GOT3 (cell line): ENCODE measurements around the gene DAZAP1.
"Not testable (repeated sequence)": the region's sequence is repeated elsewhere in the genome, so short reads cannot be mapped to it uniquely, and the experiment has no call there.

Source experiments
- DNase-seq: peaks from one replicate; lab custom pipeline; 2025; ENCODE audit warnings: mixed read lengths; lab: John Stamatoyannopoulos, UW

DAZAP1 gene

DNA sequence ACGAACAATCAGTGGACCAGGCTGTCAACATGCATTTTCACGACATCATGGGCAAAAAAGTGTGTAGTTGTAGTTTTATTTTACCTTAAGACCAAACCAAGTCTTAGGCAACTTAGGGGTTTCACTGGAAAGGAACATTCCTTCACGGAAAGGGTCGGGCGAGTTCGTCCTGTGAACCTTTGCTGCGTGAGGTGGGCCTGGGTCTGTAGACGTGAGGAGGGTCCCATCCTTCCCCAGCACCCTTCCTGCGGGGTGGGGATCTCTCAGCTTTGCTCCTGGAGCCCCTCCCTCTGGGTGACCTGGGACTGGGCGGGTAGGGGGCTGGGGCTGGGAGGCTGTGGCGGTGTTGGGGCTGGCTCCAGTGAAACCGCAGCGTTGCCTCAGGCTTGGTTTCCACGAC, 18.5 kb downstream of the DAZAP1 start:
- no peak for DNase-seq

DNA sequence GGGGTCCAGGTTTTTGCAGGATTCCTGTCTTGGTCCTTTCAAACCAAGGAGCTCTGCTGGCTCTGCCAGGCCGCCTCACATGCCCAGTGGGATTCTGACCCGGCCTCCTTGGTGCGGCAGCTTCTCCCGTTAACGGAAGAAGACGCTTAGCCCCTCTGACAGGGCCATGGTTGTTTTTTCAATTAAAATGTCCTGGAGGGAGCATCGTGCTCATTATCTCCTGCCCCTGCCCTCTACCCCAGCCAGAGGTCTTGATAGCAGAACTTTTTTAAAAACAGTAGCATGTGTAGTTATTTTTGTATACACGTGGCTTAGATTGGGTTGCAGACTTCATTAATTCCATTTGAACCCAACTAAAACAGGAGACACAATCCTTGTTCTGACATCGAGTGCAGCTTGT, 19.4 kb downstream of the DAZAP1 start:
- no peak for DNase-seq

DNA sequence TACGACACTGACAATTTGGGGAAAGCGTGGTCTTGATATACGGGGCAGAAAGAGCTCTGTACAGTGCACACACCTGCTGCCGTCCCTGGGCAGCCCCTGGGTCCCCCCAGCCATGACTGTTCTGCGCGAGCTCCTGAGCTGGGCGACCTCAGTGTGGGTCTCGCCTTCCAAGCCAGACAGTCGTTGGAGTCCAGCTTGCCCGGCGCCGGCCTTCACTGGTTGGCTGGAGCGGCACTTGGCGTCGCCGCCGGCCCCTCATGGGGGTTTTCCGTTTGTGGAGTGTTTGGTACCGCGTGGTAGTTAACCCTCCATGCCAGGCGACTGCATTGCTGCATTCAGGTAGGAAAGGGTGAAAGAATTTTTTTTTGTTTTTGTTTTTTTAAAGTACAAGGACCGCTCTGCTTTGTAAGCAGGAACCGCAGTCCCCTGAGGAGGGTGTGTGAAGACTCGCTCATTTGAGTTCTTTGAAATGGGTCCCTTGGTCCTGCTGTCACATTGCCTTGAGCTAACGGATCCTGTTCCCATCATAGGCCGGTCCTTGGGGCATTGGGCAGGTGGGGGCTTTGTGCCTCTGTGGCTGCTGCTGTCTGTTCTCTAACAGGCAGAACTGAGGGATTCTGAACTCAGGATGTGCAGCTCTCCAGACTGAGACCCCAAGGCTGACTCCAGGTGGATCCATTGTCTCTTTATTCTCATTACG, 20.0 kb downstream of the DAZAP1 start:
- DNase-seq, result no peak

DNA sequence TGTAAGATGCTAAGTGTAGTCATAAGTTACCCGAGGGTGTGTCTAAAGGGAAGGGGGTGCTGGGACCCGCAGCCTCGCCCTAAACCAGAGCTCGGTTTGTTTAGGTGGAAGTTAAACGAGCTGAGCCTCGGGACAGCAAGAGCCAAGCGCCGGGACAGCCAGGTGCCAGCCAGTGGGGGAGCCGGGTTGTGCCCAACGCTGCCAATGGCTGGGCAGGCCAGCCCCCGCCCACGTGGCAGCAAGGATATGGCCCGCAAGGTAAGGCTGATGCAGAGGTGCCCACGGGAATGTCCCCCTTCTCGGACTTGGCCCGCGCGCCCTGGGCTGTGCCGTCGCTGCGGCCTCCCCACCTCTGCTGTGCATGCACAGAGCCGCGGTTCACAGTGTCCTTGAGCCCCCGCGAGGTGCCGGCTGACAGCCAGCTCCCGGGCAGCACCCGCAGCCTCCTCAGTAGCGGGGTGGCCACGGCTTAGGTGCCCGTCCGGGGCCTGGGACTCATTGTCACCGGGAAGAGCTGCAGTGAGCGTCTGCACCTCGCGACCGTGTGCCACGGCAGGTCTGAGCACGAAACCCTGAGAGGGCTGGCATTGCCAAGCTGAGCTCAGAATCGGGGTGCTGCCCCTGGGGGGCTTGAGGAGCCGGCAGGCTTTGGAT, 21.5 kb downstream of the DAZAP1 start:
- DNase-seq, result no peak

DNA sequence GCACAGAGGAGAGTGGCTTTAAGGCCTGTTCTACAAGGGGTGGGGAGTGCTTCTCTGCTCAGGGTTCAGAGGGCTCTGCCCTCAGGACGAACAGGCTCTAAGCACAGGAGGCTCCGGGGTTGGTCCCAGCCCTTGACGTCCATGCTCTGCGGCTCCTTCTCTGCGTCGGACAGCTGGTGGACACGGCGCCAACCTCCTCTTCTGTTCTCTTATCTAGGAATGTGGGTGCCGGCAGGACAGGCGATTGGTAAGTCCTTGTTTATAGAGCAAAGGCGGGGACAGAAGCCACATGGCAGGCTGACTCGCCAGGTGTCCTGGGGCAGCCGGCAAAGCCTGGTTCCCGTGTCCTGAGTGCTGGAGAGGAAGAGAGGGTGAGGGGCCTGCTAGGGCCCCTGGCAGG, 22.4 kb downstream of the DAZAP1 start:
- no peak for DNase-seq

DNA sequence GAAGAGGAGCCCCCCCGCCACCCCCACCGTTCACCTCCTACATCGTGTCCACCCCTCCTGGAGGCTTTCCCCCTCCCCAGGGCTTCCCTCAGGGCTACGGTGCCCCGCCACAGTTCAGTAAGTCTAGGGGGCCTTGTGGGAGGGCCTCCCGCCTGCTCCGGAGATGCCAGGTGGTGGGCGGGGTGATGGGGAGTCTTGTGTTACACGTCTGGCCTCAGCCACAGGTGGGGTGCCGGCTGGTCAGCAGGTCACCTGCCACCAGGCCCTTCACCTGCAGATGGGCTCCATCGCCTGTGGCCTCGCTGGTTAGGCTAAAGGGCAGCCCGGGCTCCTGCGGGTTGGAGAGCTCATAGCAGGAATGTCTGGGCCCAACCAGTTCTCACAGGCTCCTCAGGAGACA, 22.9 kb downstream of the DAZAP1 start:
- no peak for DNase-seq

DNA sequence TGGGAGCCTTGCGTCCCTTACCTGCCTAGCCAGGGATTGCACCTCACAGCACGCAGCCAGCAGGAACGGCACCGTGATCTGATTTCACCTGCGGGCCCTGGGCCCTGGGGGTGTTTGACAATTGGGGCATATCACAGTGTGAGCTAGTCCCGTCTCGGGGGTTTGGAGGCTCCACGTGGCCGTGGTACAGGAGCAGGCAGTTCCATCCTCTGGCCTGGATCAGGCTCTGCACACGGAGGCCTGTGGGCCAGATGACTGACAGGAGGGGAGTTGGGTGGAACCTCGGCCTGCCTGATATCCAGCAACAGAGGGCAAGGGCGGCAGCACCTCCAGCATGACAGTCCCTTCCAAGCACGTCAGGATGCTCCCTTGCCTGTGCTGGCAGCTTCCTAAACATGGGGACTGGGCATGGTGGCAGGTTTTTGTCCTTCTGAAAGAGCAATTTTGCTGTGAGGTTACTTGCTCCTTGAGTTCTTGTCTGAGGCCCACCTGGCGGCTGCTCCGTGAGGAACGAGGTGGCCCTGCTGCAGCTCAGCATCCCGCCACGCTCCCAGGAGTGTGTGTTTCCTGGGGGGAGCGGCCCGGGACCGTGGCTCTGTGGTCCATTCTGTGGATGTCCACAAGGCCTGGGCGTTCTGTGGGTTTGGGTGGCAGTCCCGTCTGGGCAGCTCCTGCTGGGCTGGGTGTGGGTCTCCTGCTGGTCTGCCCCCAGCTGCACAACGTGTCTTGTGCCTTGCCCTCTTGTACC, 24.5 kb downstream of the DAZAP1 start:
- DNase-seq, result no peak

DNA sequence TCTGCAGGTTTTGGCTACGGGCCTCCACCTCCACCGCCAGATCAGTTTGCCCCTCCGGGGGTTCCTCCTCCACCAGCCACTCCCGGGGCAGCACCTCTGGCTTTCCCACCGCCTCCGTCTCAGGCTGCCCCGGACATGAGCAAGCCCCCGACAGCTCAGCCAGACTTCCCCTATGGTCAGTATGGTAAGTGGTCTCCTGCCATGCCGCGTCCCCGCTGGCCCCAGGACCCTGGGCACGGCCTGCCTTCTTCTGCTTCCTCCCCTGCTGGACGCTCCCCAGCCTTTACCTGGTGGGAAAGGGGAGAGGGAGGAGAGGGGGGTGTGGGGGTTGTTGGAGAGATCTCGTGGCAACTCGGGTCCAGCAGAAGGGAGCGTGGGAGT, 25.1 kb downstream of the DAZAP1 start:
- no peak for DNase-seq

DNA sequence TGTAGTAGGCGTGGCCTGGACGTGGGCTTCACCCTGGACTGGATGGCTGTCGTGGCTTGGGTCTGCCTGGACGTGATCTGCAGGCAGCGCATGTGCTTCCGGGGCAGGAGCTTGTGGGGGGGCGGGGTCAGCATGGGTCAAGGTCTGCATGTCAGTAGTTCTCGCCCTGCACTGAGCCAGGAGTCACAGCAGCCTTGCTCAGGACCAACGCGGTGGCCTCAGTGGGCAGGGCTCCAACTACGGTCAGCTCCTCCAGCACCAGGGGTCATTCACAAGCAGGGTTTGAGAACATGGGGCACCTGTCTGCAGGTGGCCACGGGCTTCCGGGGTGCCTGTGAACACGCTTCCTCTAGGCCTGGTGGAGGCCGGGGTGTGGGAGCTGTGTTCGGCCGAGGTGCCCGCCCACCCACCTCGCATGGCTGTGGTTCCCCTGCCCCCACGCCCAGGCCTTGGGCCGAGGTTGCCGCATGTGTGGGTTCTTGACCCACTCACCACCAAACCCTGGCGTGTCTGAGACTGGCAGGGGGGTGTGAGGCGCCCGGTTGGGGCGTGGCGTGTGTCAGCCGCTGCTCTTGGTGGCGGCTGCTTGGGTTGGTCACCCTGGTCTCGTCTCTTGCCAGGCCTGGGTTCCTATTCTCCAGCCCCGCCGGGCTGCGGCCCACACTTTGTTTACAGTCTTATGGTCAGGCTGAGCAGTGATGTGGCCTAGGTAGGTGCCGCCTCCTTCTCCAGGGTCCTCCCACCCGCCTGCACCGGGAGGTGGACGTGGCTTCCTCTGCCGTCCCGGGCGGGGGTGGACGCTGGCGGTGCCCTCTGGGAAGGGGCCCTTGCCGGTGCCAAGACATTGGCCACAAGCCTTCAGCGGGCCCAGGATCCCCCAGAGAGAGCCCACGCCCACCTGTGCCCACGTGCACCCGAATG, 26.0 kb downstream of the DAZAP1 start:
- no peak for DNase-seq

DNA sequence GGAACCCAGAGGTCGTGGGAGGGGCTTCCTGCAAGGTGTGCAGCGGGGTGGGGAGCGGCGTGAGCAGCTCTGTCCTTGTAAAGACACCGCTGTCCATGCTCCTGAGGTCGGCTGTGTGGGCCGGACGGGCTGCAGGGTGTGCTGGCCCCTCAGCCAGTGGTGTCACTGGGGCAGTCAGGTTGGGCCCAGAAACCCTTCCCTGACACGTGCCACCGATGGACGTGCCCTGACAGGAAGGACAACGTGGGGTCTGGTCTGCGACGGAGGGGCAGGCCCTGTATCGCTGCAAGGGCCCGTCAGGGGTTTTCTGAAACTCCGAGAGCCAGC, 26.6 kb downstream of the DAZAP1 start:
- no peak for DNase-seq

DNA sequence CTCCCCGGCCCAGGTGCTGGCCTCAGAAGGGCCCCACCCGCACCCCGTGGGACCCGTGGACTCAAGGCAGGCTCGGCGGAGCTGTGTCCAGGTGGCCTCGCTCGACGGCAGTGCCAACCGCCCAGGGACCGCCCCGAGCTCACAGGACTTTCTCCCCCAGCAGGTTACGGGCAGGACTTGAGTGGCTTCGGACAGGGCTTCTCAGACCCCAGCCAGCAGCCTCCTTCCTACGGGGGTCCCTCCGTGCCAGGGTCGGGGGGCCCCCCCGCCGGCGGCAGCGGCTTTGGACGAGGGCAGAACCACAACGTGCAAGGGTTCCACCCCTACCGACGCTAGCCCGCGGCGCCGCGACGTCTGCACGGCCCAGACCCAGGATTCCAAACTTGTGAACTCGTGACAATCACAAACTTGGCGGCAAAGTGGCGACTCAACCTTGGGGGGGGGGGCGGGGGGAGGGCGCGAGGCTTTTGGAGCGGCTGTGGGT, 27.2 kb downstream of the DAZAP1 start:
- no peak for DNase-seq

DNA sequence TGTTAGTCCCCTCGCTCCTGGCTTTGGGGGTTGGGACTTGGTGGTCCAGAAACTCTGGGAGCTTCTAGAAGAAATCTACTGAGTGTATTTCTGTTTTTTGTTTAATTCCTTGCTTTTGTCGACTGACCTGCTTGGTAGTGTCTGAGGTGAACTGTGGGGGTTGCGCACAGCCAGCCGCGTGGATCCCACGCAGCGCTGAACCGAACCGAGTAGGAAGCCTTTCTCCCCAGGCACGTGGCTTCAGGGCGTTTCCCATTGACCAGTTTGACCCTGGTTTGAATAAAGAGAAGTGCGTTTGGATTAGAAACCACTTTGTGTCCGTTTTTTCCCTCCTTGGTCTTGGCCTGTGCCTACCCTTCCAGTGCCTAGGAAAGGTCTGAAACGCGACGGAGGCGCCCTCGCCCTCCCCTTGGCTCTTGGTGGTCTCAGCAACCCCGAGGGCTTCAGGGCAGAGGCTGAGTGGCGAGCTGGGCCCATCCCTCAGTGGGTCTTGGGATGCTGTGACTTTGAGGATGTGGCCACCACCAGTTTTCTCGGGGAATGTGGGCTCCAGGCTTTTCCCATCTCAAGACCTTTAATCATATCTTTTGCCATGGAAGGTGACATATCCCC, 28.1 kb downstream of the DAZAP1 start:
- no peak for DNase-seq

DNA sequence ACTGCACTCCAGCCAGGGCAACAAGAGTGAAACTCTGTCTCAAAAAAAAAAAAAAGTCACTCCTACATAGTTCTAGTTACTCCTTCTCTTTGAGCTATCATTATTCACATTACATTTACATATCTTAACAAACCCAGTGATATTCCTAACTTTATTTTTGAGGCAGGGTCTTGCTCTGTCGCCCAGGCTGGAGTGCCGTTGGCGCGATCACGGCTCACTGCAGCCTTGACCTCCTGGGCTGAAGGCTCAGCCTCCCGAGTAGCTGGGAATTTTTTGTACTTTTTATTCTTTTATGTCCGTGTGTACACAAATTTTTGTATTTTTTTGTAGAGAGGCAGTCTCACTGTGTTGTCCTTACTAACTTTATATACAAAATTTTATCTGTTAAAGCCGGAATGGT, 30.2 kb downstream of the DAZAP1 start:
- no peak for DNase-seq

DNA sequence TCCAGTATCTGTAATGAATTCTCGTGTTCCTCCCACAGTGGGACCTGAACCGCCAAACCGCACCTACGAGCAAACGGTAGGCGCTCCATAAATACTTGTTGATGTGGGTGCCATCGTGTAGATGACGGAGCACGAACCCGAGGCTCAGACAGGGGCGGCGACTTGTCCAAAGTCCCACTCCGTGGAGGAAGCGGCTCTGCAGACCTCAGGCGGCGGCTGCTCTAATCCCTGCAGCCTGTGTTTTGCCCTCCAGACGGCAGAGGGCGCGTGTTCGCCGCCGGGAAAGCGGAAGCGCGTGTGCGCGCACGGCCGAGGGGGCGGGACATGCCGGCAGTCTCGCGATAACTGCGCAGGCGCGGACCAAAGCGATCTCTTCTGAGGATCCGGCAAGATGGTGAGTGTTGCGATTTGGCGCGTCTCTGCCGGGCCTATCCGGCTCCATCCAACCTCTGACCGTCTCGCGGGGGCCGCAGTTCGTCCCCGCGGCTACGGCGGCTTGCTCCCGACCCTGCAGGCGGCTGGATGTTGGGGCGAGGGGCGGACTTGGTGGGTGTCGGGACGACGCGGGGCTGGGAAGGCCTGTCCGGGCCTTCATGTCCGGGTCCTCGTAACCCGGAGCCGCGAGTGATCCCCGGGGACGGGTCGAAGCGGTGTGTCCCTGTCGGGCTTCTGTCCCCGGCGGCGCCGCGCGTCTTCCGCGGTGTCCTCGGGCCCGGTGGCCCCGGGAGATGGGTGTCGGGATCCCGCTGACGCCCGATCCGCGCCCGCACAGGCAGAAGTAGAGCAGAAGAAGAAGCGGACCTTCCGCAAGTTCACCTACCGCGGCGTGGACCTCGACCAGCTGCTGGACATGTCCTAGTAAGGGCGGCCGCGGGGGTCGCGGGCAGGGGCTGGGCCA, 30.9 kb downstream of the DAZAP1 start, which contains the start of gene RPS15:
Gene RPS15 (plus strand): TSS at position 362 of the 898 bp plus-strand sequence. CDS start 30 bp downstream, at position 392.
- peak; percentile 83 for DNase-seq

DNA sequence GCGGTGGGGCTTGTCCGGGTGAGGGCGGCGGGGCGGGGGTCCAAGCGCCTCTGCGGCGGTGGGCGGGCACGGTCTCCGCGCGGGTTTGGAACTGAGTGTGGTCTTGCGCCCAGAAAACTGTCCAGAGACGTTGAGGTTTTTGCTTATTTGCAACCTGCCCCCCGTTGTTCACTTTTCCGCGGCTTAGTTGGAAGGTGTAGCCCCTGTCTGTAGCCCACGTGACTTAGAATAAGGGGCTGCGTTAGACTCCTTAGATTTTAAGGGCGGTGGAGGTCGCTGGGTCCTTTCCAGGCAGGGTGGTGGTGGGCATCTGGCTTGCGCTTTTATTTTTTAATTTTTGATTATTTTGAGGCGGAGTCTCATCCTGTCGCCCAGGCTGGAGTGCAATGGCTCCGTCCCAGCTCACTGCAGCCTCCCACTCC, 31.6 kb downstream of the DAZAP1 start:
- DNase-seq, result no peak

DNA sequence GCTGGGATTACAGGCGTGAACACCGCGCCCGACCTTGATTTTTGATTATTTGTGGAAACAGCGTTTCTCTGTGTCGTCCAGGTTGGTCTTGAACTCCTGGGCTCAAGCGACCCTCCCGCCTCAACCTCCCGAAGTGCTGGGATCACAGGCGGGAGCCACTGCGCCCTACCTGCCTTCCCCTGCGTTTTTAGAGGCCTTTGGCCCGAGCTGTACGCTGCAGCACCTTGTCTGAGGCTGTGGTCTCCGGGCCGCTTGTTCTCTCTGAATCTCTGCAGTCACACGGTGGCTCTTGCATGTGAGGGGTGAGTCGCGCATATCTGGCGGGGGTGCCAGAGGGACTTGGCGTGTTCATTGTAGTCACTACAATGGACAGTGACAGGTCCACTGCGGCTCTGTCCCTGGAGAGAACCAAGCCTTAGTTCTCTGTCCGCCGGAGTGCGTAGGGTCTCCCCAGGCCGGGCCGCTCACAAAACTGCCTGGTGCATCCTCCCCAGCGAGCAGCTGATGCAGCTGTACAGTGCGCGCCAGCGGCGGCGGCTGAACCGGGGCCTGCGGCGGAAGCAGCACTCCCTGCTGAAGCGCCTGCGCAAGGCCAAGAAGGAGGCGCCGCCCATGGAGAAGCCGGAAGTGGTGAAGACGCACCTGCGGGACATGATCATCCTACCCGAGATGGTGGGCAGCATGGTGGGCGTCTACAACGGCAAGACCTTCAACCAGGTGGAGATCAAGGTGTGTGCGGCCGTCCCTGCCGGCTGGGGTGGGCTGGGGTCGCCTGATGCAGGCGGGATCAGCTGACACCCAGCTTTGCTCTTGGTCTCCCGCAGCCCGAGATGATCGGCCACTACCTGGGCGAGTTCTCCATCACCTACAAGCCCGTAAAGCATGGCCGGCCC, 32.4 kb downstream of the DAZAP1 start:
- not testable (repeated sequence) for DNase-seq

DNA sequence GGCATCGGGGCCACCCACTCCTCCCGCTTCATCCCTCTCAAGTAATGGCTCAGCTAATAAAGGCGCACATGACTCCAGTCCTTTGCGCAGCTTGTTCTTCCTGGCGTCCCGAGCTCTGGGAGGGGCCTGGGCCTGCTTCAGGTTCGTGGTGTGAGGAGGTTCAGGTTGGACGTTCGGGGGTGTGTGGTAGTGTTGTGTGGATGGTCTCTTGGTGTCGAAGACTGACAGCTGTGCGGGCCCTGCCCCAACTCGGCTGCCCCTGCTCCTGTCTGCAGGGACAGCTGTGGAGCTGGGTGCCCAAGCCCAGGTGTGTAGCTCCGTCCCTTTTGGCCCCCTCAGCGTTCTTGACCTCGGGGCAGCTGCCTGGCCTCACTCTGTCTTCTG, 33.0 kb downstream of the DAZAP1 start:
- DNase-seq, result no peak

DNA sequence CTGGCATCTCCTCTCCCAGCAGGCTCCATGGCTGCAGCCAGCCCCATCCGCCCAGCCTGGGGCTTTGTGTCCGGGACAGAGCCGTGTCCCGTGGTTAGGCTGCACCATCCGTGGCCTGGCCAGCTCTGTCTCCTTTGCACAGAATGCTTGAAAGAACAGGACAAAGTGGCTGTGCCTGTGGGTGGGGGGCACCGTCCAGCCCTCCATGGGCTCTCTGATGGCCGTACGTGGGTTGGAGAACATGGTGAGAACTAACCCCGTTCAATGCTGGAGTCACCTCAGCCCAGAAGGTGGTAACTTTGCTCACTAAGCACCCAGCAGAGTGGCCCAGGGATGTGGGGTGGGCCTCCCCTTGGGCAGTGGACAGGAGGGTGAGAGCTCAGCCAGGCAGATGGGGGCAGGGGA, 33.6 kb downstream of the DAZAP1 start:
- no peak for DNase-seq

DNA sequence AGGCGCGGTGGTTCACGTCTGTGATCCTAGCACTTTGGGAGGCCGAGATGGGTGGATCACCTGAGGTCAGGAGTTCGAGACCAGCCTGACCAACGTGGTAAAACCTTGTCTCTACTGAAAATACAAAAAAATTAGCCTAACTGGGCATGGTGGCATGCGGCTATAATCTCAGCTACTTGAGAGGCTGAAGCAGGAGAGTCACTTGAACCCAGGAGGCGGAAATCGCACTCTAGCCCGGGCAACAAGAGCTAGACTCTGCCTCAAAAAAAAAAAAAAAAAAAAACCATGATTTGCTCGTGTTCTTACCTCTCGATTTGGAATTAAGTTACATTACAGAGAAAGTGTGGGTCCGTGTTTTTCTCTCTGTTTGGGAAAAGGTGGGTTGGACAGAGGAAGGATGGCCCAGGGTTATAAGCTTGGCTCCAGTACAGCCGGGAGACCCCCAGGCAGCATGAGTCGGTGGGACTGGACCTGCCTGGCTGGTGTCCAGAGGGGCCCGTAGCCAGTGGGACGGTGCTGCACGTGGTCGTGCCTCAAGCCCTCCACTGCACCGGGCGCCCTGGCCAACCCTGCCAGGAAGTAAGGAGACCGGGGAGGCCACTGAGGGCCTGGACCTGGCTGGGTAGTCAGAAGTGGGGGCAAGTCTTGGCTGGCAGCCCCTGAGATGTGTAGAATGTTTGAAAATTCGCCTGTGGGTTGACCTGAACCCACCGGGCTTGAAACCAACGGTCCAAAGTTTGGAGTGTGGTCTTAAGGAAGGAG, 34.5 kb downstream of the DAZAP1 start:
- no peak for DNase-seq
